ENCODE measurements around the gene PPP1R3E.

DNA sequence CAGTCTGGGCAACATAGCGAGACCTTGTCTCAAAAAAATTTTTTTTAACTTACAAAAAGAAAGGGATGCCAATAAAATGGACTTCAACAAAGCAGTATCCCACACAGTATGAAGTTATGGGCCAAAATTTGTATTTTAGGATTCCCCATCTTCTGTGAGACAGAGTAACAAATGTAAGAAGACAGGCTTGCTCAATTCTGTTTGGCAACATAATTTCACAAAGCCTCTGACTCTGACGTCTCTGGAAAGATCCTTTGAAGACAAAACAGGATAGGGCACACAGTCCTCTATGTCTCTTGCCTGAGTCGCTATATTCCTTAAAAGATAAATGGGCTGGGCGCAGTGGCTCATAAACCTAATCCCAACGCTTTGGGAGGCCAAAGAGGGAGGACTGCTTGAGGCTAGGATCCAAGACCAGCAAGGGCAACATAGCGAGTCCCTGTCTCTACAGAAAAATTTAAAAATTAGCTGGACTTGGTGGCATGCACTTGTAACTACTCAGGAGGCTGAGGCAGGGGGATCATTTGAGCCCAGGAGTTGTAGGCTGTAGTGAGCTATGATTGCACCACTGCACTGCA lies 15.7 kb downstream of the PPP1R3E start:
- TF ChIP-seq POLR2A (IDR thresholded peaks at IDR 0.05), result no peak
- TF ChIP-seq, protein P1, sequence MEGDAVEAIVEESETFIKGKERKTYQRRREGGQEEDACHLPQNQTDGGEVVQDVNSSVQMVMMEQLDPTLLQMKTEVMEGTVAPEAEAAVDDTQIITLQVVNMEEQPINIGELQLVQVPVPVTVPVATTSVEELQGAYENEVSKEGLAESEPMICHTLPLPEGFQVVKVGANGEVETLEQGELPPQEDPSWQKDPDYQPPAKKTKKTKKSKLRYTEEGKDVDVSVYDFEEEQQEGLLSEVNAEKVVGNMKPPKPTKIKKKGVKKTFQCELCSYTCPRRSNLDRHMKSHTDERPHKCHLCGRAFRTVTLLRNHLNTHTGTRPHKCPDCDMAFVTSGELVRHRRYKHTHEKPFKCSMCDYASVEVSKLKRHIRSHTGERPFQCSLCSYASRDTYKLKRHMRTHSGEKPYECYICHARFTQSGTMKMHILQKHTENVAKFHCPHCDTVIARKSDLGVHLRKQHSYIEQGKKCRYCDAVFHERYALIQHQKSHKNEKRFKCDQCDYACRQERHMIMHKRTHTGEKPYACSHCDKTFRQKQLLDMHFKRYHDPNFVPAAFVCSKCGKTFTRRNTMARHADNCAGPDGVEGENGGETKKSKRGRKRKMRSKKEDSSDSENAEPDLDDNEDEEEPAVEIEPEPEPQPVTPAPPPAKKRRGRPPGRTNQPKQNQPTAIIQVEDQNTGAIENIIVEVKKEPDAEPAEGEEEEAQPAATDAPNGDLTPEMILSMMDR (IDR thresholded peaks at IDR 0.05), result no peak

Data from right lobe of liver (tissue), 4 donors.